Fibroblast of lung (primary cell): ENCODE results near the gene FNBP1L. TPM values are rescaled to one million over a fixed set of nuclear protein-coding genes. Genes with fewer than 3 reads are reported as not detected.

Source experiments
- DNase-seq, 2 donors: peaks; one replicate each; pipeline versions ENCODE4 v3.0.0 to v3.0.0-alpha.2; 2010; ENCODE audit warnings: low read depth in 2 of 2
- H2AFZ ChIP-seq: 2 replicates; pipeline ENCODE4 v1.5.1; 2012; ENCODE audit warnings: low read length, control low read depth, inconsistent platforms
- H3K27ac ChIP-seq: 2 replicates; pipeline ENCODE4 v1.5.1; 2011; ENCODE audit warnings: low read length, control low read depth; ENCODE audit not compliant: insufficient read depth
- H3K27me3 ChIP-seq: 2 replicates; pipeline ENCODE4 v1.5.1; 2011; ENCODE audit warnings: mild to moderate bottlenecking, low read length; ENCODE audit not compliant: control insufficient read depth, insufficient read depth
- H3K36me3 ChIP-seq: 2 replicates; pipeline ENCODE4 v1.5.1; 2011; ENCODE audit warnings: low read length; ENCODE audit not compliant: control insufficient read depth, insufficient read depth
- H3K4me1 ChIP-seq: 2 replicates; pipeline ENCODE4 v1.5.1; 2011; ENCODE audit warnings: low read length; ENCODE audit not compliant: control insufficient read depth, insufficient read depth; ENCODE audit errors: extremely low read depth
- H3K4me2 ChIP-seq: 2 replicates; pipeline ENCODE4 v1.5.1; 2011; ENCODE audit warnings: low read length, control low read depth; ENCODE audit not compliant: insufficient read depth; ENCODE audit errors: extremely low read depth
- H3K4me3 ChIP-seq, 4 experiments: fragments of 200-600 bp in 1 of 4; sonication (generic) in 1 of 4; replicated peaks in 1 of 4; 2 replicates each; pipeline ENCODE4 v1.5.1; 2011 to 2016; ENCODE audit warnings: low read length in 4 of 4, low read depth in 3 of 4, mild to moderate bottlenecking in 3 of 4, control low read depth in 2 of 4, inconsistent platforms in 1 of 4, mixed read lengths in 1 of 4; ENCODE audit not compliant: insufficient read depth in 1 of 4; ENCODE audit errors: control extremely low read depth in 1 of 4
- H3K79me2 ChIP-seq: 2 replicates; pipeline ENCODE4 v1.5.1; 2012; ENCODE audit warnings: mild to moderate bottlenecking, low read length, inconsistent platforms; ENCODE audit not compliant: control insufficient read depth, insufficient read depth
- H3K9ac ChIP-seq: 2 replicates; pipeline ENCODE4 v1.5.1; 2011; ENCODE audit warnings: mild to moderate bottlenecking, low read length, control low read depth; ENCODE audit not compliant: insufficient read depth
- H3K9me3 ChIP-seq: 2 replicates; pipeline ENCODE4 v1.5.1; 2012; ENCODE audit warnings: low read depth, low read length; ENCODE audit not compliant: control insufficient read depth, insufficient read depth
- H4K20me1 ChIP-seq: 2 replicates; pipeline ENCODE4 v1.5.1; 2011; ENCODE audit warnings: low read length; ENCODE audit not compliant: control insufficient read depth, insufficient read depth; ENCODE audit errors: extremely low read depth
- CTCF ChIP-seq, 2 donors: IDR thresholded peaks in 1 of 2; conservative IDR thresholded peaks in 1 of 2; 1 replicate in 1 of 2; 2 replicates in 1 of 2; pipeline ENCODE4 v1.5.1; 2011 to 2012; ENCODE audit warnings: low read length in 2 of 2, control low read depth in 1 of 2, inconsistent platforms in 1 of 2, low read depth in 1 of 2, mild to moderate bottlenecking in 1 of 2
- EZH2 ChIP-seq: IDR thresholded peaks from 2 replicates; pipeline ENCODE4 v1.5.1; 2012; ENCODE audit warnings: low read length, control low read depth, mild to moderate bottlenecking; ENCODE audit errors: missing control alignments
- polyA plus RNA-seq, 2 donors: library from polyadenylated mRNA; depleted of rRNA in 1 of 2; stranded (reverse) in 1 of 2; unstranded in 1 of 2; fragments of >200 nt; gene quantifications; 2 replicates each; pipeline ENCODE4 v1.2.1, GENCODE V29; 2011 to 2012; ENCODE audit warnings: missing spikeins in 1 of 2
- total RNA-seq: library from RNA; depleted of rRNA; stranded (reverse); fragments of >200 nt; gene quantifications from 2 replicates; pipeline ENCODE4 v1.2.1, GENCODE V29; 2014

FNBP1L gene
- total and polyA plus RNA-seq, 2 donors (not counting 1 experiment from before 2014, with no cell fraction given): 3.0 to 4.1 TPM

GRCh38 chr1:93567255-93567918, 119.5 kb downstream of the FNBP1L start:
- peaks cover 17% of the 10 kb centered on the region for H3K36me3 ChIP-seq
- no peak overlapping the region for H2AFZ ChIP-seq
- H3K4me3 ChIP-seq: no peak overlapping the region
- no peaks in the 10 kb centered on the region for H3K9me3 ChIP-seq
- no peaks in the 10 kb centered on the region for H4K20me1 ChIP-seq
- peak overlapping the region; percentile 23 for H3K27ac ChIP-seq
- DNase-seq: peak; percentile 91 to 96
- H3K4me2 ChIP-seq: no peak overlapping the region
- no peak overlapping the region for H3K9ac ChIP-seq
- peaks cover 7% of the 10 kb centered on the region for H3K4me1 ChIP-seq
- no peaks in the 10 kb centered on the region for H3K27me3 ChIP-seq
- TF ChIP-seq EZH2 (no peak), CTCF (conservative IDR thresholded peaks at IDR 0.05 in 1 of 2, IDR thresholded peaks at IDR 0.05 in 1 of 2; ENCODE audit: low read depth in 1 of 2, low read length in 2 of 2) (no peak)
- no peaks in the 10 kb centered on the region for H3K79me2 ChIP-seq

- peaks cover 17% of the 10 kb centered on the region for H3K36me3 ChIP-seq
- no peaks in the 10 kb centered on the region for H3K79me2 ChIP-seq
- no peaks in the 10 kb centered on the region for H3K9me3 ChIP-seq
- H3K27me3 ChIP-seq: no peaks in the 10 kb centered on the region
- DNase-seq: no peak
- no peak overlapping the region for H3K4me3 ChIP-seq
- no peak overlapping the region for H2AFZ ChIP-seq
- H3K9ac ChIP-seq: no peak overlapping the region
- TF ChIP-seq EZH2 (no peak), CTCF (conservative IDR thresholded peaks at IDR 0.05 in 1 of 2, IDR thresholded peaks at IDR 0.05 in 1 of 2; ENCODE audit: low read depth in 1 of 2, low read length in 2 of 2) (no peak)
- H3K4me2 ChIP-seq: no peak overlapping the region
- H4K20me1 ChIP-seq: no peaks in the 10 kb centered on the region
- peaks cover 7% of the 10 kb centered on the region for H3K4me1 ChIP-seq
- no peak overlapping the region for H3K27ac ChIP-seq
These were observed 121.6 kb downstream of the FNBP1L start for GRCh38 chr1:93569489-93569888.

GRCh38 chr1:93571623-93572310, 123.8 kb downstream of the FNBP1L start:
- H3K9ac ChIP-seq: no peak overlapping the region
- H4K20me1 ChIP-seq: no peaks in the 10 kb centered on the region
- no peak for DNase-seq
- H3K27ac ChIP-seq: no peak overlapping the region
- H3K4me3 ChIP-seq: no peak overlapping the region
- peaks cover 3% of the 10 kb centered on the region for H3K4me1 ChIP-seq
- H3K9me3 ChIP-seq: no peaks in the 10 kb centered on the region
- no peaks in the 10 kb centered on the region for H3K27me3 ChIP-seq
- no peak overlapping the region for H3K4me2 ChIP-seq
- TF ChIP-seq CTCF (conservative IDR thresholded peaks at IDR 0.05 in 1 of 2, IDR thresholded peaks at IDR 0.05 in 1 of 2; ENCODE audit: low read depth in 1 of 2, low read length in 2 of 2): no peak
- TF ChIP-seq EZH2: no peak
- H3K79me2 ChIP-seq: no peaks in the 10 kb centered on the region
- no peak overlapping the region for H2AFZ ChIP-seq
- peaks cover 20% of the 10 kb centered on the region for H3K36me3 ChIP-seq
